GM18526 (cell line): ENCODE data around the gene MSX2.

Source experiments
- POLR2A ChIP-seq: IDR thresholded peaks from 3 replicates; pipeline ENCODE4 v1.6.1; 2011; ENCODE audit not compliant: insufficient read length; ENCODE audit errors: extremely low read depth

MSX2 gene

GRCh38 chr5:174725261-174725990, 1.0 kb downstream of the MSX2 start:
- no peak for TF ChIP-seq POLR2A

DNA sequence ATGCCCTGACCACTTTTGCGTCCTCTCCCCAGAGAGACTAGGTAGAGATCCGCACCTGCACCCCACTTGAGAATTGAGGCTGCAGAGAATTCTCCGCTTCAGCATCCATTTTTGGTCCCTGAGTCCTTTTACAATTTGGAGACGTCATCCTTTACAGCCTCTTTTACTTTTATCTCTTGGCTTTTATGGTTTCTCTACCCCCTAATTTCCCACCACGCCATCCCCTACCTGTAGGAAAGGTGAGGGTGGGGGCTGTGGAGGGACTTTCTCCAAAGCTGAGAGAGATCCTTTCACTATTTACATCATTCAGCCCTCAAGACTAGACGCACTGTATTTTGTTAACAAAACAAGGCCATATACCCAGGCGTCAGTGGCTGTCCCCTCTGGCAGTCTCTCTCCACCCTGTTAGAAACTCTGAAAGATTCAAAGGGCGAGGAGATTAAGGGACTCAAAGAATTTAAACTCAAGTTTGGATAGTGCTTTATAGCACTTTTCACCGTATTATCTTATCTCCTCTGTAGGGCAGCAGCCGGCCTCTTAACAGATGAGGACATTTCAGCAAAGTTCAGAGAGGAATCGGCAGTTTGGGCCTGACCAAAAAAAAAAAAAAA, 1.7 kb downstream of the MSX2 start:
- no peak for TF ChIP-seq POLR2A

DNA sequence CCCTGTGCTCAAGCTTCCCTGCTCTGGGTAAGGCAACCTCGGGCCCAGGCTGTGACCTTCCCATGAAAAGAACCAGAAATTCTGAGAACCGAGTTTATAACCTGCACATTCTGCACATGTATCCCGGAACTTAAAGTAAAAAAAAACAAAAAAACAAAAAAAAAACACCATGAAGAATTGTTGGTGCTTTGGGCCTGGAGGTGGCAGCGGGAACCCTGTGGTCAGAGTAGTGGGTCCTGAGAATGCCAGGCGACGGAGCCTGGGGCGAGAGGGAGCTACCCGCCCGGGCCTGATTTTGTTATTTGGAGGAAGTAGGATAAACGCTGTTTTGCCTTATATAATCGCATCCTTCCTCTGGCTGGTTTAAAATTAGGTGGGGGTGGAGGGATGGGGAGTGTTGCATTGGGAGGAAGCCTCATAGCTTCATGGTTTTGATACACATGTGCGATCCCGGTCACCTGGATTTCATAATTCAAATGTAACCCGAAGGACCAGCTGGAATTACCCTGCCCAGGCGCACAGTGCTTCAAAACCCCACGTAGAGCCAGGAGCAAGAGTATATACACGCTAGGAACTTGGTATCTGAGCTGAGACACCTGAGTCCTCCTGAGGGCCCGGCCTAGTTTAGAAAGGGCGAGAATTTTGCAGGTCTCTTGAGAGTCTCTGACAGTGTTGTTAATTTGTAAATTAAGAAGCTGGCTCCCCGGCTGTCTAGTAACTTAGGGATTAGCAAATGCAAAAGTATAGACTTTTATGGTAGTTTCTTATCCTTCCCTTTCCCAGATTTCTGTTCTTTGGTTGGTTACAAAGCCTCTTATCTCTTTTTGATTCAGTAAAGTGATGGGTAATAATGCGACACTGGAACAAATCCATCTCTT, 2.8 kb downstream of the MSX2 start:
- TF ChIP-seq POLR2A = no peak

DNA sequence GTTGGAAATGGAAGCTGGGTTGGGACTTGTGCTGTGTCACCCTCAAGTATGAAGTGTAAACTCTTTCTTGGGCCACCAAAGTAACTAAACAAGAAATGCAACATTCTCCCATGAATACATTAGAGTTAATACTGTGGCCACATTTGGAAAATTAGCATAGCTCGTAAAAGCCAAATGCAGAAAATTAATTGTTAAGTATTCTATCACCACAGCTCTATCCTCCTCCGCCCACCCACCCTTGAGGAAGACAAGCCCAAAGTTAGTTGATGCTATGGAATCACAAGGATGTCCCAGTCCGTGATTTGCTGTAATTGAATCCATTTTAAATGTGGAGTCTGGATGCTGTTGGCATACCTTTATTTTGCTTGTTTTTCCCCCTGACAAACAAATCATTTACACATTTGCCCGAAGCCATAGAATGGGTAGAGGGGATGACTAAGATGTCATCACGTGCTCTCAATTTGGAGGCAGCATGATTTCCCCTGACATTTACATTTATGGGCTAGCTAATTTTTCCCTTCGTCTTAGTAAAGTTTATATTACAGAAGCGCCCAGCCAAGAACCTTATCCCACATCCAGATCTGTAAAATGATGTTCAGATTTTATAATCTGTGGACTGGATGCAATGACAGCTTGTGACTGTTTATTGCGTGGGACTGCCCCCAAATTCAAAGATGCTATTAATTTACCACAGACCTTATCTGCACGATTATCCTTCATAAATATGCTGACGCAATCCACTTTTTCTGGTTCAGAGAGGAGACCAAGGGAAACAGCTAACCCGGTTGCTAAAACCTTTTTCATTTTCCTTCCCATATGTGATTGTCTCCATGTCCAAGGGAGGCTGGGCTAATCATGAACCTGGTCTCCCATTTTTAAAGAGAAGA, 3.7 kb downstream of the MSX2 start:
- TF ChIP-seq POLR2A = no peak

GRCh38 chr5:174729075-174729680, 4.8 kb downstream of the MSX2 start:
- no peak for TF ChIP-seq POLR2A

- TF ChIP-seq POLR2A = no peak
These were observed 7.0 kb downstream of the MSX2 start for GRCh38 chr5:174731214-174732035.

- no peak for TF ChIP-seq POLR2A
These were observed 7.9 kb downstream of the MSX2 start for GRCh38 chr5:174732036-174733020.

GRCh38 chr5:174733091-174733690, 8.8 kb downstream of the MSX2 start:
- TF ChIP-seq POLR2A = no peak

- no peak for TF ChIP-seq POLR2A
These were observed 9.5 kb downstream of the MSX2 start for GRCh38 chr5:174733836-174734235.

- TF ChIP-seq POLR2A = no peak
These were observed 10.5 kb downstream of the MSX2 start for GRCh38 chr5:174734571-174735497.
